Stimulated activated CD4-positive, alpha-beta T cell treated with anti-CD3 and anti-CD28 coated beads, Interleukin-2, amount 100 ng/mL, for 48 hours (primary cell): ENCODE measurements around the gene NPIPA1.
A peak's percentile ranks its signal among the peaks of the same experiment; 100 is the strongest.
"Not testable (repeated sequence)": the region's sequence is repeated elsewhere in the genome, so short reads cannot be mapped to it uniquely, and the experiment has no call there.

Experiments
- DNase-seq, 2 donors: peaks; one replicate each; pipeline ENCODE4 v3.0.0-alpha.2; 2020

NPIPA1 gene

DNA sequence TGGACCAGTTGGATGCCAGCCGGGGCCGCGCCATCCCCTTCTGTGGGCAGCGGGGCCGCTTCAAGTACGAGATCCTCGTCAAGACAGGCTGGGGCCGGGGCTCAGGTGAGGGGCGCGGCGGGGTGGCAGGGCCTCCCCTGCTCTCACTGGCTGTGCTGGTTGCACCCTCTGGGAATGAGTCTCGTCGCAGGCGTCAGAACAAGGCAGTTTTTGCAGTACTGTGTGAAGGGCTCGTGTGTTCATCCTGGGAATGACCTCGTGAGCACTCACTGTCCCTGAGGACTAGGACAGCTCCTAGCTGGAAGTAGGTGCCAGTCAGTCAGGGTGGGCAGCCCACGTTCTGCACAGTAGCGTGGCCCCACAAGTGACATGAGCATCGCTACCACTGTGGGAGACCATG, 6.3 kb upstream of the NPIPA1 start:
- DNase-seq = not testable (repeated sequence)

DNA sequence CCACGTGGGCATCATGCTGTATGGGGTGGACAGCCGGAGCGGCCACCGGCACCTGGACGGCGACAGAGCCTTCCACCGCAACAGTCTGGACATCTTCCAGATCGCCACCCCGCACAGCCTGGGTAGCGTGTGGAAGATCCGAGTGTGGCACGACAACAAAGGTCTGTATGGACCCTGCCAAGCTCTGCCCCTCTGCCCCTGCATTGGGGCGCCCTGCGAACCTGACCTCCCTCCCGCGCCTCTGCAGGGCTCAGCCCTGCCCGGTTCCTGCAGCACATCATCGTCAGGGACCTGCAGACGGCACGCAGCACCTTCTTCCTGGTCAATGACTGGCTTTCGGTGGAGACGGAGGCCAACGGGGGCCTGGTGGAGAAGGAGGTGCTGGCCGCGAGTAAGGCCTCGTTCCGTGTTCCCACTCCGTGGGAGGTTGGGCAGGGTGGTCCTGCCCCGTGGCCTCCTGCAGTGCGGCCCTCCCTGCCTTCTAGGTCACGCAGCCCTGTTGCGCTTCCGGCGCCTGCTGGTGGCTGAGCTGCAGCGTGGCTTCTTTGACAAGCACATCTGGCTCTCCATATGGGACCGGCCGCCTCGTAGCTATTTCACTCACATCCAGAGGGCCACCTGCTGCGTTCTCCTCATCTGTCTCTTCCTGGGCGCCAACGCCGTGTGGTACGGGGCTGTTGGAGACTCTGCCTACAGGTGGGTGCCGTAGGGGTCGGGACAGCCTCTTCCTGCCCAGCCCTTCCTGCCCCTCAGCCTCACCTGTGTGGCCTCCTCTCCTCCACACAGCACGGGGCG, 4.5 kb upstream of the NPIPA1 start:
- not testable (repeated sequence) for DNase-seq

DNA sequence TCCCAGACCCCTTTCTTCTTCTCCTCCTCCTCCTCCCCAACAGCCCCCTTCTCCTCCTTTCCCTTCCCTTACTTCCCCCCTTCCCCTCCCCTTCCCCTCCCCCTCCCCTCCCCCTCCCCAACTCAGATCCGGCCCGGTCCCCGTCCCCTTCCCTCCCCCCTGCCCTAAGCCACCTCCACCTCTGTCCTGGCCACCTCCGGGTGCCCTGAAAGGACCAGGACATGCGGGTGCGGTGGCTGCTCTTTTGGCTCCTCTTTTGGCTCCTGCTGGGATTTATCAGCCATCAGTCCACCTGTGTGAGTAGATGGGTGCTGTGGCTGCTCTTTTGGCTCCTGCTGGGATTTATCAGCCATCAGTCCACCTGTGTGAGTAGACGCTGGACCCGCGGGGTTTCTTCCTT, 751 bp downstream of the NPIPA1 start:
- not testable (repeated sequence) for DNase-seq

DNA sequence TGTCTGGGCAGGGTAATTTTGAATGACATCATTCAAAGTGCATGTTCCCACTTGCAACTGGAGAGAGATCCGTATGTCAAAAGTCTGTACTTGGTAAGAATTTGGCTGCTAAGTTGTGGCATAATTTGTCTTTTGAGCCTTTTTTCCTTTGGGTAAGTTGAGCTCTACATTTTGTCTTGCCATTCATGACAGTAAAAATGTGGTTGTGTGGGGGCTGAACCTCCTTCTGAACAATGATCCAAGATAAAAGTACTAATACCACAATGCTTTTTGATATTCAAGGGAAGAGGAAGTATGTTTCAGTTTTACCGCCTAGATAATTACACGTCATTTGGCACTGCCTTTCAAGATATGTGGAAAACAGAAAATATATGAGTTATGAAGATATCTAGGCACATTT, 5.4 kb downstream of the NPIPA1 start:
- DNase-seq = not testable (repeated sequence)

DNA sequence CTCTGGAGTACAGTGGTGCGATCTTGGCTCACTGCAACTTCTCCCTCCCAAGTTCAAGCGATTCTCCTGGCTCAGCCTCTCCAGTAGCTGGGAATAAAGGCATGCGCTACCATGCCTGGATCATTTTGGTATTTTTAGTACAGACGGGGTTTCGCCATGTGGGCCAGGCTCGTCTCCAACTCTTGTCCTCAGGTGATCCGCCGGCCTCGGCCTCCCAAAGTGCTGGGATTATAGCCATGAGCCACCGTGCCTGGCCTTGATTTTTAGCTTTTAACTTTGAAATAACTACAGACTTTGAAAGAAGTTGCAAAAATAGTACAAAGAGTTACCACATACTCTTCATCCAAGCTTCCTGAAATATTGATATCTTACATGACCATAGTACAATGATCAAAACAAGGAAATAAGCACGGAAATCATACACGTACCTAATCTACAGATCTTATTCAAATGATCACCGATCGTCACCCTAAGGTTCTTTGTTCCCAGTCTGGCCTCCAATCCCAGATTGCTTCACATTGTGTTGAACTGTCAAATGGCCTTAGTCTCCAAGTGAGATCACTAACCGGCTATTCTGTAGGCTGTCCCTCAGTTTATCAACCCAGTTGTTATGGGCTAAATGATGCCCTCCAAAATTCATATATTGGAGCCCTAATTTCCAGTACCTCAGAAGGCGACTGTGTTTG, 18.4 kb downstream of the NPIPA1 start:
- DNase-seq = no peak

DNA sequence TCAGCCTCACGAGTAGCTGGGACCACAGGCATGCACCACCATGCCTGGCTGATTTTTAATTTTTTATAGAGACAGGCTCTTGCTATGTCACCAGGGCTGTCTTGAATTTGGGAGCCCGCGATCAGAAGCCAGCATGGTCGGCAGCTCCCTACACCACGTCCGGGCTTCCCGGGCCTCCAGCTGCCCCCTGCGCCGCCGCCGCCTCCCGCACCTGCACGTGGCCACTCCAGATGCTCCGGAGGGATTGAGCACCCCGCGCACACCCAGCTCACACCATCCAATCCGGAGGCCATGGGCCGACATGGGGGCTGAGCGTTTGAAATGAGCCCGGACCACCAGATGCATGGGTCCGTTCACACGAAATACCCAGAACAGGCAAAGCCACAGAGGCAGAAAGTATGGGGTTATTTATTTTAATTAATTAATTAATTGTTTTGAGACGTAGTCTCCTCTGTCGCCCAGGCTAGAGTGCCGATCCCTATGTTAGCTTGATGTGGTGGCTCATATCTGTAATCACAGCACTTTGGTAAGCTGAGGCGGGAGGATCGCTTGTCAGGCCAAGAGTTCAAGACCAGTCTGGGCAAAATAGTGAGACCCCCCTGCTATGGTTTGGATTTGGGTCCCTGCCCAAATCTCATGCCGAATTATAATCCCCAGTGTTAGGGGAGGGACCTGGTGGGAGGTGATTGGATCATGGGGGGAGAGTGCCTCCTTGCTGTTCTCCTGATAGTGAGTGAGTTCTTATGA, 20.5 kb downstream of the NPIPA1 start:
- DNase-seq = no peak

DNA sequence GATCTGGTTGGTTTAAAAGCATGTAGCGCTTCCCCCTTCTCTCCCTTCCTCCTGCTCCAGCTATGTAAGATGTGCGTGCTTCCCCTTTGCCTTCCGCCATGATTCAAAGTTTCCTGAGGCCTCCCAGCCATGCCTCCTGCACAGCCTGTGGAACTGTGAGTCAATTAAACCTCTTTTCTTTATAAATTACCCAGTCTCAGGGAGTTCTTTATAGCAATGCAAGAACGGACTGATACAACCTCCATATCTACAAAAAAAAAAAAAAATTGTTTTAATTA, 21.0 kb downstream of the NPIPA1 start:
- DNase-seq = no peak

DNA sequence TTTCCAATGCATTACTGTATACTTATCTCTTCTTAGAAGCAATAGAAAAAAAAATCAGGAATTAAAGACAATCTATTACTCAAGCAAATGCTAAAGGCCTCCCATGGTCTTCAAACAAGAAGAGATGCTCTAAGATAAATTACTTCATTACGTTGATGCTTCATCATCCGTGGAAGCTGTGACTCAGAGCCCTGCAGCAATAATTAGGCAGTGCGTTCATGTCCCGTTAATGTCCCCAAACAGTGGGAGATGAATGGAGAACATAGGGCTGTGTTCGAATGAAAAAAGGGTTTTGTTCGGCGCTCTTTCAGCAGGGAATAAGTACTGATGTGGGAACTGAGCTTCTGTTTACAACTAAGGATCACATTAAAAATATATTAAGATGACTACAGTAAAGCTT, 21.7 kb downstream of the NPIPA1 start:
- DNase-seq = no peak

DNA sequence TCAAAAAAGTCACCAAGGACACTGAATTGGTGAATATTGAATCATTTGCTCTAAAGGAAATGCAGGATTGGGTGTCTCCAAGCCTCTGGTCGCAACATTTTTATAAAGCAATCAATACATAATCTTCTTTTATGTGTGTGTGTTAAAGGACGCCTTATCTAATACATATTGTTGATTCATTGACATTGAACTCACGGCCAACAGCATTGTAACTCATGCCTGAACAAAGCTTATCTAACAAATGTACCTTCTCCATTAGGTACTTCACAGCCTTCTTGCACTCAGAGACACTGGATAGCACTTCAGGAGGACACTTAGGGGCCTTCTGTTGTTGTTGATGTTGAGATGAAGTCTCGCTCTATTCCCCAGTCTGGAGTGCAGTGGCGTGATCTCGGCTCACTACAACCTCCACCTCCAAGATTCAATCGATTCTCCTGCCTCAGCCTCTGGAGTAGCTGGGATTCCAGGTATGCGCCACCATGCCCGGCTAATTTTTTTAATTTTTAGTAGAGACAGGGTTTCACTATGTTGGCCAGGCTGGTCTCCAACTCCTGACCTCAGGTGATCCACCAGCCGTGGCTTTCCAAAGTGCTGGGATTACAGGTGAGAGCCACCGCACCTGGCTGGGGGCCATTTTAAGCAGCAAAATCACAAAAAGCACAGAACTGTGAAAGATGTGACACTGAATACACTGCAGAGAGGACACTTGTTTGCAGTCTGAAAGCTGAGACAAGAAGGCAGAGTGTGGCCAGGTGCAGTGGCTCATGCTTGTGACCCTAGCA, 24.4 kb downstream of the NPIPA1 start:
- DNase-seq = no peak

DNA sequence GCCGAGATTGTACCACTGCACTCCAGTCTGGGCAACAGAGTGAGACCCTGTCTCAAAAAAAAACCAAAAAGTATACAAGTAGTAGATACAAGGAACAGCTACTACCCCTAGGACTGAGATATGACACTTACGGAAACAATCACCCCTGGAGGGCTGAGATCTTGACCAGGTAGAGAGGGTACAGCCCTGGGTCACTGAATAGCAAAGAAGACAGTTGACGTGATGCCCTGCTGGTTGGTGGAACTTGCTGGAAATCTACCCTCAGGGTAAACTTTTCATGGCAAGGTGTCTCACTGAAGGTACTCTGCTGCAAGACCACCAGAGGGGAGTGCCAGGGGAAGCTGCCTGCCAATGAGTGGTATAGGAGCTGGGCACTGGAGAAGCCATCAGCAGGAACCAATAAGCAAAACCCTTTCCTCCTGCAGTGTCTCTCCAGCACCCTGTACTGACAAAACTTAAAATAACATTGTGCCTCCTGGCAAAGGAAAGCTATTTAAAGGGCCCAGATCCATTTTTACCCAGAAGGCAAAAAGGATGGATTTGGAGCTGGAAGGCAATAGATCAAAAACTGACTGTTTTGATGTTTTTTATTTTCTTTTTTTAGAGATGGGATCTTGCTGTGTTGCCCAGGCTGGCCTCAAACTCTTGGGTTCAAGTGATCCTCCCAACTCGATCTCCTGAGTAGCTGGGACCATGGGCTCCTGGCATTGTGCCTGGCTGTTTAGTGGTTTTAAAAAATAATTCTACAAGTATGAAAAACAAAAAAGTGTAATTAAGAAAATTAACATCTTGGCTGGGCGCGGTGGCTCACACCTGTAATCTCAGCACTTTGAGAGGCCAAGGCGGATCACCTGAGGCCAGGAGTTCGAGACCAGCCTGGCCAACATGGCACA, 26.3 kb downstream of the NPIPA1 start:
- DNase-seq = no peak

DNA sequence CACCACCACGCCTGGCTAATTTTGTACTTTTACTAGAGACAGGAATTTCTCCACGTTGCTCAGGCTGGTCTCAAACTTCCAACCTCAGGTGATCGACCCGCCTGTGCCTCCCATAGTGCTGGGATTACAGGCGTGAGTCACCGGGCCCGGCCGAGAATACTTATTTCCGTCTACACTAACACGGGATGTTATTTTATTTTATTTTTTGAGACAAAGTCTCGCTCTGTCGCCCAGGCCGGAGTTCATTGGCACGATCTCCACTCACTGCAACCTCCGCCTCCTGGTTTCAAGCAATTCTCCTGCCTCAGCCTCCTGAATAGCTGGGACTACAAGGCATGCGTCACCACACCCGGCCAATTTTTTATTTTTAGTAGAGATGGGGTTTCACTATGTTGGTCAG, 28.1 kb downstream of the NPIPA1 start:
- DNase-seq = no peak

DNA sequence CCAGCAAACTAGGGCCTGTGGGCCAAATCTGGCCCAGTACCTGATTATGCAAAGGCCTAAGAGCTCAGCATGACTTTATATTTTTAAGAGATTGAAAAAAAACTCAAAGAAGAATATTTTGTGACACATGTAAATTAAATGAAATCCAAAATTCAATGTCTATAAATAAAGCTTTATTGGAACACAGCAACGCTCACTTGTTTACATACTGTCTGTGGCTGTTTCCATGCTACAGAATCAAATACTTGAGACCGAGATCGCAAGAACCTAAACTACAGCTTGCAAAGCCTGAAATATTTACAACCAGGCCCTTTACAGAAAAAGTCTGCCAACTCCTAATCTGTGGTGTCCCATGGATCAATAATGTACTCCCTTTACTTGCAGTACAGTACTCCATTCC, 32.6 kb downstream of the NPIPA1 start:
- DNase-seq = not testable (repeated sequence)

DNA sequence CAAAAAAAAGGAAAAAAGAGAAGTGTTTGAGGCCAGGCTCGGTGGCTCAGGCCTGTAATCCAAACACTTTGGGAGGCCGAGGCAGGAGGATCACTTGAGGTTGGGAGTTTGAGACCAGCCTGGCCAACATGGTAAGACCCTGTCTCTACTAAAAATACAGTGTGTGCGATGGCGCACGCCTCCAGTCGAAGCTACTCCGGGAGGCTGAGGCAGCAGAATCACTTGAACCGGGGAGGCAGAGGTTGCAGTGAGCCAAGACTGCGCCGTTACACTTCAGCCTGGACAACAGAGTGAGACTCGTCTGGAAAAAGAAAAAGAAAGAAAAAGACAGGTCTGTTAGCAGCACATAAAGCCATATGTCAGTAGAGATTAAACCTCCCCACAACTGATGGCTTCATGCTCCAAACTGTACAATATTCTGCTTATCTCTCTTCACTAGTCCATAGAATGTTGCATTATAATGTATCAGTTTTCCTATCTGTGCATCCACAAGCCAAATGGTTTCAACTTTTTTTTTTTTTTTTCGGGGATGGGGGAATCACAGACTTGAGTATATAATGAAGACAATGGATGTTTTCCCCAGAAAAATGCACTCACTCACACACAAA, 34.5 kb downstream of the NPIPA1 start:
- not testable (repeated sequence) for DNase-seq

DNA sequence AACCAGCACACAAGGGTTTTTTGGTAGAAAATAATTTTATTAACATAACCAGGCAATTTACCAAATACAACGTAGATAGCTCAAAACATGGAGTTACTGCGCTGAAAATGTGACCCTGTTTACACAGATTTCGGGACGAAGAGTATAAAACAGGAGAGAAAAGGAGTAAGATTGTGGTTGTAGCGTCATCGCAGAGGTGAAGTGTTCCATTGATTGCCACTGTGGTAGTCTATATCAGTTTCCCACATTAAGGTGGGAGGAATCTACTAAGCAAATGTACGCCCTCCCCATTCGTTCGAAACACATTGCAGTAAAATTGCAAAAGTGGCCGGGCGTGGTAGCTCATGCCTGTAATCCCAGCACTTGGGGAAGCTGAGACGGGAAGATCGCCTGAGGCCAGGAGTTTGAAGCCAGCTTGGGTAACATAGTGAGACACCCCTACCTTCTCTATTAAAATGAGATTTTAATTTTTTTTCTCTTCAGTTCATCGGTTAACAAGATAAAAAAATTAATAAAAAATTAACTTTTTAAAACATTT, 36.6 kb downstream of the NPIPA1 start:
- DNase-seq = not testable (repeated sequence)

DNA sequence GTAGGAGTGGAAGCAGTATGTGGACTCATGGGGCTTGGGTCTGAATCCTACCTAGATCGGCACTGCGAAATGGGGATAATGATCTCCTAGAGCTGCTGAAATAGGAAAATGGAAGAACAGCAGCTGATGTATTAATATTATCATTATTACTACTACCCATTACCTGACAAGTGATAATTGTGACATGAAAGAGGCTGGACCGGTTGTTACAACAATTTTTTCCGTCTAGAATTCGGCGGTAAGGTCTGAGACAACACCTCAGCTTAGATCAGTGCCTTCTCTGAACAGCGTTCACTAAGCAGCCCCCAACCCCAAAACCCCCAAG, 37.0 kb downstream of the NPIPA1 start:
- not testable (repeated sequence) for DNase-seq

DNA sequence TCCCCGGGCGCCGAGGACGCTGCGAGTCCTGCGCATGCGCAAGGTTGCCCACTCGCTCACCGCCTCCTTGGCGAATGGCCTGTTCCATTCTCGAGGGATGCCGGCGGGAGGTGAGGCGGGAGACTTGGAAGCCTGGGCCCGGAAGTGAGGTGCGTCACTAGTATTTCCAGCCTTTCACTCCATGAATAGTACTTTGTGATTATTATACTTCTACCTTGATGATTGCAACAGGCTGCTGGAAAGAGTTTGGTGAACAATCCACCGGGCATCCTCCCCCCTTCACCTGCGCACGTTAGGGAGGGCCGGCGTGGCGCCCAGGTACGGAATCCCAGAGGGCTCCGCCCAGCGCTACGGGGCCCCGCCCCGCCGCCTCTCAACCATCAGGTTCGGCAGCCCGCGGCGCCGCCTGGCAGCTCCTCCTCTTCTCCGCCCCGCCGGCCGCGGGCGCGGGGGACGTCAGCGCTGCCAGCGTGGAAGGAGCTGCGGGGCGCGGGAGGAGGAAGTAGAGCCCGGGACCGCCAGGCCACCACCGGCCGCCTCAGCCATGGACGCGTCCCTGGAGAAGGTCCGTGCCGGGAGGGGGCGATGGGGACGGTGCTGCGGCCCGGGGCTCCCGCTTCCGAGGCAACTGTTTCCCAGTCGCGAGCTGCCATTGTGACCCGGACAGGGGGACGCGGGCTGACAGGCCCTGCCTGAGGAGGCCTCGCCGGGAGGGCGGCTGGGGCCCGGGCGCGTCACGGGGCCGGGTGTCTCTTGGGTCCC, 37.6 kb downstream of the NPIPA1 start, which contains the start of gene PDXDC1:
Gene PDXDC1 (plus strand): TSS at position 371 of the 762 bp plus-strand sequence. CDS start 174 bp downstream, at position 545.
- DNase-seq = peak; percentile 99

DNA sequence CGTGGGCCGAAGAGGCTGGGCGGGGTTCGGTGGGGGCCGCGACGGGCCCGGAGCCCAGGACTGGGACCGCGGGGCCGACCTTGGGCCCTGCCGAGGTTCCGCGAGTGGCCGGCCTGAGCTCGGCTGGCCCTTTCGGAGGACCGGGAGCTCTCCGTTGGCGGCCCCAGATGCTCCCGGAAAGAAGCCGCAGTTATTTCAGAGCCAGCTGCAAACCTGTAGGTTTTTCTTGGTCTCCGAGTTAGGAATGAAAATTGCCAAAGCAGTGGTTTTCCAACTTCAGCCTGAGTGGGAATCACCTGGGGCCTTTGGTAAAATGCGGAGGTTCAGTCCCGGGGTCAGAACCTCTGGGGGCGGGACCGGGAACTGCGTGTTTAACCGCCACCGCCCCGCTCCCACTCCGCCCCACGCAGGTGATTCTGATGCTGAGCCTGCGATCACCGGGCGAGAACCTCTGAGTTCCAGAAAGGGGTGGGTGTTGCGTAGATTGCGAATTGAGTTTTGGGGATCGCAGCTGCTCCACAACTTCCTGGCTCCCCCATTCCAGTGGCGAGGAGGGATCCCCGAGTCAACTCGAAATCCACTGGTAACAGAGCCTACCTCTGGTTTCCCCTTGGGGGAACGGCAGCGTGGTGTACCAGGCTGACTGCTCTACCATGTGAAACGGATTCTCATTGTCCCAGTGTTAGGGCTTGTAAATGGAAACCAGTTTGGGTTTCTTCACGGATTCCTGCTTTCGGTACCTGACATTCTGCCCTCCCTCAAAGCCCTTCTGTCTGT, 38.4 kb downstream of the NPIPA1 start:
- DNase-seq = peak; percentile 52

DNA sequence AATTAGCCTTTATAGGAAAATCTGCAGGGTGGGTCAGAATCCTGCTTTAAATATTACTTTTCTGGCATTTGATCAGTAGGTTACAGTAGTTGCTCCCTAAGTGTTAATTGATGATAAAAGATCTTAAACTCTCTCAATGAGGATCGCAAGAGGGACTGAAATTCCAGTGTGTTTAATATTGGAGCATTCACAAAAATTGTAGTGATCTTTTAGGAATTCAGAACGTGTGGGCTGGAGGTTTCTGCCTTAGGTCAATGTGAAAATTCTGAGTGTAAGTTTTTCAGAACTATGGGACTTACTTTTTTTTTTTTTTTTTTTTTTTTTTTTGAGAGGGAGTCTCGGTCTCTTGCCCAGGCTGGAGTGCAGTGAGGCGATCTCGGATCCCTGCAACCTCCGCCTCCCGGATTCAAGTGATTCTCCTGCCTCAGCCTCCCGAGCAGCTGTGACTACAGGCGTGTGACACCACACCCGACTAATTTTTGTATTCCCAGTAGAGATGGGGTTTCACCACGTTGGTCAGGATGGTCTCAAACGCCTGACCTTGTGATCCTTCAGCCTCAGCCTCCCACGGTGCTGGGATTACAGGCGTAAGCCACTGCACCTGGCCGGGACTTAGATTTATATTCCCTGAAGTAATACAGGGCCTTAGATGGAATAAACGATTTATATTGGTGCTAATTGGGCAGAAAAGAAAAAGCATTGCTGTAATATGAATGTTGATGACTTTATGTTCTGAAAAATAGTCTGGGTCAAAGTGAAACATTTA, 39.9 kb downstream of the NPIPA1 start:
- not testable (repeated sequence) for DNase-seq

DNA sequence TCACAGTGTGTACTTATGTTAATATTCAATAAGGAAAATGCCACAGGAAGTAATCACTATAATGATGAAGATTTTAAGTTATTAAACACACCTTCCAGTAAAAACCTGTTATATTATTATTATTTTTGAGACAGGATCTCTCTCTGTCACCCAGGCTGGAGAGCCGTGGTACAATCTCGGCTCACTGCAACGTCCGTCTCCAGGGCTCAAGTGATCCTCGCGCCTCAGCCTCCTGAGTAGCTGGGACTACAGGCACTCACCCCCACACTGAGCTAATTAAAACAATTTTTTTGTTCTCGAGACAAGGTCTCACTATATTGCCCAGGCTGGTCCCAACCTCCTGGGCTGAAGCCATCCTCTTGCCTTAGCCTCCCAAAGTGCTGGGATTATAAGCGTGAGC, 41.0 kb downstream of the NPIPA1 start:
- not testable (repeated sequence) for DNase-seq
